ENCODE measurements around the gene CLTCL1.
"Not testable (repeated sequence)": the region's sequence is repeated elsewhere in the genome, so short reads cannot be mapped to it uniquely, and the experiment has no call there.

Gene CLTCL1

DNA sequence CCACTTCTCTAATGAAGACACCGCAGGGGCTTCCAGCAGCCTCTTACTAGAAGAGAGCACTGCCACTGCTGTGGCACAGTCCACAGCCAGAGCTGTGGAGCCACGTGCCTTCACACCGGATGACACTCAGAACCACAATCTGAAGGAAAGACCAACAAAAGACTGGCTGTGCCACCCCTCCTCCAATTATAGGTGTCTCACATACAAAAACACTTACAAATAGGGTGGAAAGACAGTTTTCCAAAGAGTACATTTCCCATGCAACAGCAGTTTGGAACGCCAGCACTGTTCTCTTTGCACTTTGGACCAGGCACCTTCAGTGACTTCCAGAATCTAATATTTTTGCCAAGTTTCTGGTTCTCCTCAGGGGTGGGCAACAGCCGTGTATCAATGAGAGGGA, 74.9 kb downstream of the CLTCL1 start:
- DNase-seq: no peak

DNA sequence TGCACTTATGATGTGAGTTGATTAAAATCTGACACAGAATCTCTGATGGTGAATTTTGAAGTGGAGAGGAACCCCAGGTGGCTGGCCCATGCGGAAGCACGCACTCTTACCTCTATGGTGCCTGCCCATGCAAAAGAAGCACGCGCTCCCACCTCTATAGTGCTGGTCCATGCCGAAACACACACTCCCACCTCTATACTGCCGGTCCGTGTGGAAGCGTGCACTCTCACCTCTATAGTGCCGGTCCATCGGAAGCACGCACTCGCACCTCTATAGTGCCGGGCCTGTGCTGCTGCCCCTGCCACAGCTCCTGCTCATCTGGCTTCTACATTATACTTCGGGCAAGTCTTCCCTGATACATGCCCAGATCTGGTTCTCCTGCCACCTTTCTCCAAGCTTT, 76.2 kb downstream of the CLTCL1 start:
- DNase-seq: no peak

DNA sequence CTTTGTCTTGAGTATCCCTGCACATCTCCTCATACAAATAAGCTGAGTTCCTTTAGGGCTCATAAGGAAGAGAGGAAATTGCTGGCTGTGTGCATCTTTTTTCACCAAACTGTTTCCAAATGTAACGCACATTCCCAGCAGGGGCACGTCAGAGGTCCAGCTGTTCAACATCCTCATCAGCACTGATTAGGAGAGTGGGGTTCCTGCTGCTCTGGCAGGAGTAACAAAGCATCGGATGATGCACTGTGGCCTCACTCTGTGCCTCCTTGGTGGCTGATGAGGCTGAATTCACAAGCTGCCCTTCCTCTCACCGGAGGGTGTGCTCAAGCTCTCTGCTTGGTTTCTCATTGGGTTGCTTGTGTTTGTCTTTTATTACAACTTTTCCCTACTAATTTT, 77.4 kb downstream of the CLTCL1 start:
- DNase-seq: no peak

DNA sequence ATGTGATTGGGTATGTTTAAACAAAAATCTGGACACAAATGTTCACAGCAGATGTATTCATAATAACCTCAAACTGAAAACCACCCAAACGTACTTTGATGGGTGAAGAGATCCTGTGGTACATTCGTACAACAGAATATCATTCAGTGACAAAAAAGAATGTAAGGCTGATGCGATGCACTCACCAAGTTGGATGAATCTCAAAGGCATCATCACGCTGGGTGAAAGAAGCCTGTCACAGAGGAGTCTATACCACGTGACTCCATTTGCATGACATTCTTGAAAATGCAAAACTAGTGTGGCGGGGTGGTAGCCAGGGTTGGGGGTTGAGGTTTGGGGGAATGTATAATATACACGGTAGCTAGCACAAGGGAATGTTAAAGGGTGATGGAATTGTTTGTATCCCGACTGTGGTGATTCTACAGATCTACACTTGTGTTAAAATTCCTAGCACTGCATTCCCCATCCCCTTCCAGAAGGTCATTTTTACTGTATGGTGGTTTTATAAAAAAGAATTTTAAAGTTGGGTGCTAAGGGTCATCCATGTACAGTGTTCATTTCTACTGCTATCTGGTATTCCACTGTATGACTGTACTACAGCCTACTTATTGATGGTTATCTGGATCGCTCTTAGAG, 78.0 kb downstream of the CLTCL1 start:
- peak in 1 of 2 donors; percentile 16 for DNase-seq

DNA sequence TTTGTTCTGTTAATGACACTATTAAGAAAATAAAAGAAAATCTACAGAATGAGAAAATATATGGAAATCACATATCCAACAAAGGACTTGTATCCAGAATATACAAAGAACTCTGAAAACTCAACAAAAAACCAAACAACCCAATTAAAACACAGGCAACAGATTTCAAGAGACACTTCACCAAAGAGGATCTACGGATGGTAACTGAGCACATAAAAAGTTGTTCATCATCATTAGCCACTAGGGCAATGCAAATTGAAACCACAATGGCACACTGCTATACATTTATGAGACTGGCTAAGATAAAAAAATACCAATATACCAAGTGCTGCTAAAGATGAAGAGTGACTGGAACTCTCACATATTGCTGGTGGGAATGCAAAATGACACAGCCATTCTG, 78.5 kb downstream of the CLTCL1 start:
- DNase-seq: no peak

DNA sequence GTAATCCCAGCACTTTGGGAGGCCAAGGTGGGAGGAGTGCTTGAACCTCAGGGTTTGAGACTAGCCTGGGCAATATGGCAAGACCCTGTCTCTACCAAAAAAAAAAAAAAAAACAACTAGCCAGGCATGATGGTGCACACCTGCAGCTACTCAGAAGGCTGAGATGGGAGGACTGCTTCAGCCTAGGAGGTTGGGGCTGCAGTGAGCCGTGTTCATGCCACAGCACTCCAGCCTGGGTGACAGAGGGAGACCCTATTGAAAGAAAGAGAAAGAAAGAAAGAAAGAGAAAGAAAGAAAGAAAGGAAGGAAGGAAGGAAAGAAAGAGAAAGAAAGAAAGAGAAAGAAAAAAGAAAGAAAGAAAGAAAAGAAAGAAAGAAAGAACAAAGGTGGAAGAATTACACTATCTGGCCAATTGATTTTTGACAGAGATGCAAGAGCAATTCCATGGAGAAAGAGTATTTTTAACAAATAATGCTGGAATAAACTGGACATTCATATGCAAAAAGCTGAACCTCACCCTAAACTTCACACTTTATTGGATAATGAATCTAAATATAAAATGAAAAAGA, 79.1 kb downstream of the CLTCL1 start:
- no peak for DNase-seq

DNA sequence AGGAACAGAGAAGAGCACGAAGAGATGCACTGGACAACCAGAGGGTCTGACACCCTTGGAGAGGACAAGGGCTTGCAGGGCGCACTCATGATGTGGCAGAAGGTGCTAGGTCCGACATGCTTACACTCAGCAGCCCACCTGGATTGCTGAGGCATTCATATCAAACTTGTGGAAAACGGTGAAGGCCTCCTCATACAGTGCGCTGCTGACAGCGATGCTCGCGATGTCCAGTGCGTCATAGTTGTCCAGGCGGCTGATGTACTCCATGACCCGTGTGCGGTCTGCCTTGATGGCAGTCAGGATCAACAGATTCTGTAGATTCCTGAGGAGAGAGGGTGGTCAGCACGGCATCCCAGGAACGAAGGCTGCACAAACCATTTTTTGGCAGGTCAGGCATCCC, 81.3 kb downstream of the CLTCL1 start:
- DNase-seq: no peak

DNA sequence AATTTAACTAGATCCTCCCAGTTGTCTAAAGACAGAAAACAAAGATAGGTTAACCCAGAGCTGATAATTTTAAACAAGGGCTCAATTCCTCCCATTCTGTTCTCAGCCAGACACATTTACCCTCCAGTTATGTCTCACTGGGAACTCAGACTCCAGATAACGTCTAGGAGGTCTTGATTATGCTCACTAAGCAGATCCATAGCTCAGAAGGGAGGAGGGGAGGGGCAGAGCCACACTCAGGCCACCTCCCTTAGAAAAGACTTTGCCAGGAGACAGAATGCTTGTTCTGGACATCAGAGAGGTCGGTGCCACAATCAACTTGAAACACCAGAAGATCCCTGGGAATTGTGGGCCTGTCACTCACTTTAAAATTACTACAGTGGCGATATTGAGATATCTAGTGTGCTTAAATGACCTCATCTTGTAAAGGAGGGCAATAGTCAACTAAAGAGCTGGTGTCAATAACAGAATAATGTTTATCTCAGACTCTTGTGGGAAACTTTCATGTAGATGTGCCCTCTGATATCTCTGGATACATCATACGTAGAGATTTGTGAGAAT, 83.2 kb downstream of the CLTCL1 start:
- DNase-seq: no peak

DNA sequence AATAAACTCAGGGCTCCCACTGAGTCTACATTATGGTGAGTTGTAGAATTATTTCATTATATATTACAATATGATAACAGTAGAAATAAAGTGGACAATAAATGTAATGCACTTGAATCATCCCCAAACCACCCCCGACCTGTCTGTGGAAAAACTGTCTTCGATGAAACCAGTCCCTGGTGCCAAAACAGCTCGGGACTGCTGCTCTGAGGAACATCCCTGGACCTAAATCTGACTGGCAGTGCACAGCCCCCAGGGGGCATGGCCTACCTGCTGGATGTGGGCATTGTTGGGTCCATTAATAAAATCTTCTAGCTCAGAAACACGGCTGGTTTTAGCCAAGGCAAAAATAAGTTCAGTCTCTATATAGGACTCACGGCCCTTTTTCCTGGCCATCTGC, 83.6 kb downstream of the CLTCL1 start:
- DNase-seq: no peak

DNA sequence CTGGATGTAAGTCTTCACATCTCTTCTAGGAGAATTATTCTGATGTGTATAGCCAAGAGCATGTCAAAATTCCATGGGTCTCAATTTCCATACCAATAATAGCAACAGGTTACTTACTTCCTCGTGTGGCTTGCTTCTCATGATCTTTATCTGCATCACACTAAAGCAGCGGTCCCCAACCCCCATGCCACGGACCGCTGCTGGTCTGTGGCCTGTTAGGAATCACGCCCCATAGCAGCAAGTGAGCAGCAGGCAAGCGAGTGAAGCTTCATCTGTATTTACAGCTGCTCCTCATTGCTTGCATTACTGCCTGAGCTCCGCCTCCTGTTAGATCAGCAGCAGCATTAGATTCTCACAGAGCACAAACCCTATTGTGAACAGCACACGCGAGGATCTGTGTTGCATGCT, 84.1 kb downstream of the CLTCL1 start:
- peak in 1 of 2 donors; percentile 6 for DNase-seq

DNA sequence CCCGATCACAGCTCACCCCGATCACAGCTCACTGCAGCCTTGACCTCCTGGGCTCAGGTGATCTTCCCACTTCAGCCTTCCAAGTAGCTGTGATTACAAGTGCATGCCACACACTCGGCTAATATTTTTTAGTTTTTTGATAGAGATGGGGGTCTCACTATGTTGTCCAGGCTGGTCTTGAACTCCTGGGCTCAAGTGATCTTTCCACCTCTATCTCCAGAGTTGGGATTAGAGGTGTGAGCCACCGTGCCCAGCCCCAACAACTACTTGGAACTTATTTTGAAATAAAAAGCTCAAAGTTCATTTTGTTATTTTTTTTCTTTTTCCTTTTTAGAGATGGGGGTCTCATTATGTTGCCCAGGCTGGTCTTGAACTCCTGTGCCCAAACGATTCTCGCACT, 85.2 kb downstream of the CLTCL1 start:
- no peak for DNase-seq

DNA sequence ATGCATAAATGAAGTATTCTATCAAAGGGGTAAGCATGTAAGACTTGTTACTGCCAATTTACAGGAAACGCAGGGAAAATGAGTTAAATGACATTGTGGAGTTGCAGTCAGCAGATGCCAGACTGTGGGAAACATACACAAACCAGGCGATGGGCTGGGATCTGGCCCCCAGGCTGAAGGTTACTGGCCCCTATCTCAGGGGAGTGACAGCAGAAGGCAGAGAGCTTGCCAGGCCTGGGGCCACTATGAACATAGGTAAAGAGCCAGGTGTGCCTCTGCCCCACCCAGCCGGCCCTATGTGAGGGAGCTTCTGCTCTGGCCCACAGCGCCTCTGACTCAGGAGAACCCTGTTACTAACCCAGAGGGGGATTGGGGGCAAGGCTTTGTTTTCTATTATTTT, 86.9 kb downstream of the CLTCL1 start:
- DNase-seq: no peak

DNA sequence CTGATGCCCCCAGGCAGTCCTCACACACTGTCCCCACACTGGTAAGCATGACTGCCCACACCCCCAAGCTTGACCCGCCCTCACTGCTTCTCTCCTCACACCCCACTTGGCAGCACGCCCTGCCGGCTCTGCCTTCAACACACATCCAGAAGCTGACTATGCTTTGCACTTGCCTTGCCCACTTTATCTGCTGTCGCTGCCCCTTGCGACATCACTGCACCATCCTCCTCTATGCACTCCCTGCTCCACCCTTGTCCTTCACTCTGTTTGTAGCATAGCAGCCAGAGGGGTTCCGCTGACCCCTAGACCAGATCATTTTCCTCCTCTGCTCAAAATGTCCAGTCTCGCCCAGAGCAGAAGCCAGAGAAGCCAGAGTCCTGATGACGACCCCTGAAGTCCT, 87.7 kb downstream of the CLTCL1 start:
- DNase-seq: no peak

DNA sequence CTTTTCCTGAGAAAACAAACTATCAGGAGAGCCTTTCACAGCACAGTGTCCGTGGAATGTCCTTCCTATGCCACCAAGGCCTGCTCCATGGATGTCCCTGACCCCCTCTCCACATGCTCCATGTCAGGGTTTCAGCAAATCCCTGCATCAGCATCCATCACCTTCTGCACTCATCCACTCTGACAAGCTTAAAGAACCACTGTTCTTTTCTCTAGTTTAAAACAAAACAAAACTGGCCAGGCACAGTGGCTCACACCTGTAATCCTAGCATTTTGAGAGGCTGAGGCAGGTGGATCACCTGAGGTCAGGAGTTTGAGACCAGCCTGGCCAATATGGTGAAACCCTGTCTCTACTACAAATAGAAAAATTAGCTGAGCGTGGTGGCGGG, 88.7 kb downstream of the CLTCL1 start:
- DNase-seq: not testable (repeated sequence)

DNA sequence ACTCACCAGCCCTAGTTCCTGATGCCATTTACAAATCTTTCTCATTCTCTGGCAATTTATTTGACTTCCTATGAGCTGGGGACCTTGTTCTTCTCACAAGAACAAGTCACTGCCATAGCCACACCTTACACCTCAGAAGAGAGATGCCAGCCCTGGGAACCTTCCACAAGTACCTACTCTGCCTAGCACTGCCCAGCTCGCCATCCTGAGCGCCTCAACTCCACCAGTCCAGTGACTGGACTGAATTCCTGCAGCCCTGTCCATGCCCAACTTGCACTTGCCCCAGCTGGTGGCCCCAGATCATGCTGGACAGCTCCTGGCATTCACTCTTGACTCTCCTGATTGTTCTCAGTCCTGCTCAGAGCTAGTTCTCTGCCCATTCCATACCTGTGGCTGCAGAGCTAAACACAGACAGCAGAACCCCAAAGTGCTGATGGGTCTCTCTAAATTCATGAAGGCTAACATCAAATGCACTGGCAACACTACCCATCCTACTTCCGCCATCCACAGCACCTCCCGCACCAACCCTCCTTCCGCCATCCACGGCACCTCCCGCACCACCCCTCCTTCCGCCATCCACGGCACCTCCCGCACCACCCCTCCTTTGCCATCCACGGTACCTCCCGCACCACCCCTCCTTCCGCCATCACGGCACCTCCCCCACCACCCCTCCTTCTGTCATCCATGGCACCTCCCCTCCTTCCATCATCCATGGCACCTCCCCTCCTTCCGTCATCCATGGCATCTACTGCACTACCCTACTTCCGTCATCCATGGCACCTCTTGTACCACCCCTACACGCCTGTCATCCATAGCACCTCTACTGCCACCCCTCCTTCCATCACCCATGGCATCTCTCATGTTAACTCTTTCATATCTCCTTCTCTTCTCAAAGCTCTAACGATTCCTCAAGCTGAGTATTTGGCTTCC, 89.4 kb downstream of the CLTCL1 start:
- no peak for DNase-seq

DNA sequence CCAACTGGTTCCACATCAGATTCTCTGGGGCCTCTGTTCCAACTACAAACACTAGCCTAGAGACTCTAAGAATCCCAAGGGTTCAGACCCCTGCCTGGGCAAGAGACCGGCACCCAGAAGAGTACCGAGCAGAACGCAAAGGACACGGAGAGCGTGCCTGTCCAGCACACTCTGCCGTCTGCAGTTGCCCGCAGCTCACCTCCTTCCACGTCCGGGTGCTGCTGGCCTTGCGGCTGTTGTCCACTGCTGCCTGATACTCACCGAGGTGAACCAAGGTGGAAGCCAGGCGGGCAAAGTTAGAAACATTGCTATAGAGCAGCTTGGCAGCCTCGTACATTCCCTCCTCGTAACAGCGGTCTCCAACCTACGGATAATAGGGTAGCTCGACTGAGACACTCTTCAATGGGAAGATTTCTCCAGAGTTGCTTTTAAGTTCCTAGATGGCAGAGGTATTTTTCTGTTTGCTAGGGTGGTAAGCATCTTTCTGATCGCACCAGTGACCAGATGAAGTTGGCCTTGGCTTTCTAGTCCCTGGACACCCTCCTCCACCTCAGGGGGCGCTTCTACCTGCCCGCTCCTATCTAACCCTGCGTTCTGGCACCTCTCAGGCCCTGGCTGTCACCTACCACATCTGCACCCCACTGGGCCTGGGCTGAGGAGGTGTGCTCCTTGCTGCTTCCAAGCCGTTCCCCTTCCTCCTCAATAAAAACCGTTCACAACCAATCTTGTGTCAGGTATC, 90.2 kb downstream of the CLTCL1 start:
- no peak for DNase-seq

DNA sequence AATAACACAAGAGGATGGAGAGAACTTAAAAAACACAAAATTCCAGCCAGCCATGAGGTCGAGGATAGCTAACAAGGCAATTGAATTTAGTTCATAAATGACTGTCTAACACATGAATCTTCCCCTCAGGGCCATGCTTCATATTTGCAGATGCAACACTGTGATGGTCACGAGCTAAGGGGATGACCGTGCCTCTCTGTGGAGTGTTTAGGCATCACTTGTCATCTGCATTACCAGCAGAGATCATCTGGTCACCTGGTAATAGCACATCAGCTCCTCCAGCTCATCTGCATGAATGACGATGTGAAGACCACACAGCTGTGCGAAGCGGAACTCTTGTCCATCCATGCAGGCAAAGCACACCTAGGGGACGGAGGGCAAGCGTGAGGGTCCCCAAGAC, 92.0 kb downstream of the CLTCL1 start:
- no peak for DNase-seq

DNA sequence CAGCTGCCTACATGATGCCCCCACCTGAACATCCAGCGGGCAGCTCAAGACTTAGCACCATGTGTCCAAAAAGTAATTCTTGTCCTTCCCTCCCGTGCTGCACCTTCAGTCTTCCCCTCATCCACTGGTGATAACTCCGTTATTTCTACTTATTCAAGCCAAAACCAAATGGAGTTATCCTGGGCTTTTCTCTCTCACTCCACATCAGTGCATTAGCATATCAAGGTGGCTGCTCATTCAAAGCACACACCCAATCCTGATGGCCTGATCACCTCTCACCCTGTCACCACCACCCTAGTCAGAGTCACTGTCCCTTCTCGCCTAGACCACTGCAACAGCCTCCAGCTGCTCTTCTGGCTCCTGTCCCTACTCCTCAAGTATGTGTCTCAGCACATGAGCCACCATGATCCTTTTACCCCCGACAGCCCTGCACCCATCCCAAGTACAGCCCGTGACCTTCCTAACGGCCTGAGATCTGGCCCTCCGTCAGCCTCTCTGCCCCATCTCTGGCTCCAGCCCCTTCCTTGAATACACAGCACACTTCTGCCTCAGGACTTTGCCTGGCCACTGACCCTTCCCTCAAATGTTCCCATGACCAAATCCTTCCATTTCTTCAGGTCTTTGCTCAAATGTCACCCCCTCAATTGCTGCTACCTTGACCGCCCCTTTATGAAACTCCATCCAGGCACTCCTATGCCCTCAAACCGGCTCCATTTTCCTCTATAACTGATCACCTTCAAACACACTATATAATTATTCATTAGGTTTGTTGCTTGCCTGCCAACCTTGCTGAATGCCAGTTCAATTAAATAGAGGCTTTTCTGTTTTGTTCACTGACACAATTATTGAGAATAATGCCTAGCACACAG, 93.3 kb downstream of the CLTCL1 start:
- DNase-seq: no peak

DNA sequence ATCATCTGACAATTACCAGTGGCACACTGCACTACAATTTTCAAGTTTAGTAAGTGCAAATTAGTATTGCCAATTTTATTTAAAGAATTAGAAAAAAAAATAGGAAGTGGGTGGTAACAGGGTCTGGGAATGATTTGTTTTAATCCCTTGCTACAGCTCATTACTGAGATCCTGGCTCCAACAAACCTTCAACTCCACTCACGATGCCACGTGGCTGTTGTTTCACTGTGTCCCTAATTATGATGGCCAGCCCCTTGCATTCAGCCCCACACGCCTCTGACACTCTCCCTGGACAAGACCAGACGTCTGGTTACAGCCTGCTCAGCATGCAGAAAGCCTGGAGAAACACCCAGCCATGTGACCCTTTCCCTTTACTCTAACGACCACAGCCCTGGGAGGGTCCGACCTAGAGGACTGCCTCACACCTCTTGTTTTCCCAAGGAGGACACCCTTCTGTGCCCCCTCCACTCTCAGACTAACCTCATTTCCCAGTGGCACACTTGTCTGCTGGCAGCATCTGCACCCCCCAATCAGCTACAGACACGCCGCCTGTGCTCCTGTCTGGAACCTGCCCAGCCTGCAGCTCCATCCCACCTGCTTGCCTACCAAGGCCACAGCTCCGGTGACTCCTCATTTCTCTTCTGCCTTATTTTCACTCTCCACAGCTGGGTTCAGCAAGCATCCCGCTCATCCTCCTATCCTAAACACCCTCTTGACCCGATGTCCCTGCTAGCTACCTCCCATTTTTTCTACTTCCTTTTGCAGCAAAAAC, 94.5 kb downstream of the CLTCL1 start:
- no peak for DNase-seq

DNA sequence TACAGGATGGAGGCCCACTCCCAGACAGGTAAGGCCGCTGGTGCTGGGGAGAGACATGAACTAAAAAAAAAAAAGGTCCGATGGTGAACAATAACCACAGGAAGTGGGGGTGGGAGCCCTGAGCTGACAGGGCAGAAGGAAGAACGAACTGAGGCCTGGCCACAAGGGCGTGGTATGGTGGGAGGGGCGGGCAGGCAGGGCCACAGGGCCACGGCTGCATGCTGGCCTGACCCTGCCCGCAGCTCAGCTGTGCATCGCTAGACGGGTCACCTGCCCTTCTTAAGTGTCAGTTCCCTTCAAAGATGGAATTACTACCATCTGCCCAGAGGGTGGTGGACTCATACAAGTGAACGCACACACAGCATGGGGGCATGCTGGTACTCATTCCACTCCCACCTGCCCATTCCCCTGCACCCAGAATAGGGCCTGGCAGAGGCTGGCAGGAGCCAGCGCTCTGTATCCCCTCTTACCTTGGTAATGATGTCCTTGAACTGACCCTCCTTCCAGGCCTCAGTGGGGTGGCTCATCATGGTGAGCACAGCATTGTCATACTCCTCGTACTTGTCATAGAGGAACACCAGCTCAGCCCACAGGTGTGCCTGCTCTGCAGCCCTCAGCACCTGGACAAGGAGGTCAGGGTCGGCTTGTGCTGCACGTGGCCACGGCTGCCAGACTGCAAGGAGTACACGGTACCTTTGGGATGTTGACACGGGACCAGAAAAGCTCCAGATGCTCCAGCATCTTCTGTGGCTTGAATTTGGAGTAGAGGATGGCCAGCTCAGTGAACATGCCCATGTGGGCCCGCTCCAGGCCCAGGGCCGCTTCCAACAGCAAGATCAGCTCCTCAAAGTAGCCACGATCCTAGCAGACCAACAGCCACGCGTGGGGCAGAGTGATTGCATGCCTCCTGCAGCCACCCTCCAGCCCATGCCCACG, 95.5 kb downstream of the CLTCL1 start:
- DNase-seq: no peak
